SK-N-MC (cell line): ENCODE data around the gene OPCML.

Source experiments
- DNase-seq: peaks from one replicate; pipeline ENCODE4 v3.0.0-alpha.2; 2011; ENCODE audit warnings: low read depth, low spot score
- H3K27ac ChIP-seq: fragments of 200-600 bp; sonication (generic); 2 replicates; pipeline ENCODE4 v1.5.1; 2016; ENCODE audit warnings: mixed run types
- H3K36me3 ChIP-seq: fragments of 200-600 bp; sonication (generic); 2 replicates; pipeline ENCODE4 v1.6.1; 2017; ENCODE audit warnings: antibody characterized with exemption, low read length, mixed read lengths; ENCODE audit not compliant: insufficient read depth
- H3K4me3 ChIP-seq: fragments of 200-600 bp; sonication (generic); 2 replicates; pipeline ENCODE4 v1.5.1; 2016
- H3K9ac ChIP-seq: fragments of 200-600 bp; sonication (generic); 2 replicates; pipeline ENCODE4 v1.8.0; 2017; ENCODE audit warnings: mixed run types, mixed read lengths; ENCODE audit not compliant: insufficient read length
- H3K9me3 ChIP-seq: fragments of 200-600 bp; sonication (generic); 2 replicates; pipeline ENCODE4 v1.6.1; 2017; ENCODE audit warnings: low read depth, mild to moderate bottlenecking, antibody characterized with exemption, low read length, moderate library complexity, mixed read lengths
- EZH2 ChIP-seq: fragments of 200-600 bp; sonication (generic); IDR thresholded peaks from one replicate; pipeline ENCODE4 v1.6.1; 2017; ENCODE audit warnings: antibody characterized with exemption
- FOXP2 ChIP-seq: optimal IDR thresholded peaks from 2 replicates; pipeline ENCODE3; 2011; ENCODE audit warnings: mild to moderate bottlenecking, moderate library complexity; ENCODE audit not compliant: insufficient read depth; ENCODE audit errors: extremely low read length, control extremely low read depth
- POLR2AphosphoS5 ChIP-seq: IDR thresholded peaks from 2 replicates; pipeline ENCODE4 v1.6.1; 2012; ENCODE audit warnings: mild to moderate bottlenecking, low read depth, low read length, borderline replicate concordance

The OPCML gene

GRCh38 chr11:133064961-133065360, 467.3 kb downstream of the OPCML start:
- no peak overlapping the region for H3K27ac ChIP-seq
- no peaks in the 10 kb centered on the region for H3K9me3 ChIP-seq
- H3K9ac ChIP-seq, result peak overlapping the region; percentile 55
- H3K36me3 ChIP-seq, result no peaks in the 10 kb centered on the region
- peak overlapping the region; percentile 76 for H3K4me3 ChIP-seq
- no peak for DNase-seq
- no peak for TF ChIP-seq POLR2AphosphoS5
- TF ChIP-seq EZH2, result no peak
- no peak for TF ChIP-seq FOXP2

GRCh38 chr11:133064152-133064877, 468.0 kb downstream of the OPCML start:
- Histone ChIP-seq H3K27ac (no peak overlapping the region), H3K9ac (peak overlapping the region; percentile 55), H3K4me3 (peak overlapping the region; percentile 76)

GRCh38 chr11:133058501-133058900, 473.8 kb downstream of the OPCML start:
- TF ChIP-seq EZH2, result no peak
- no peak for TF ChIP-seq FOXP2
- TF ChIP-seq POLR2AphosphoS5, result no peak
- DNase-seq, result no peak

More at GRCh38 chr11:133064152-133064877, 468.0 kb downstream of the OPCML start:
- no peak for DNase-seq
- TF ChIP-seq POLR2AphosphoS5, result peak; percentile 29; the same call in 1 of the 2 replicates
- TF ChIP-seq FOXP2, result no peak
- Histone ChIP-seq H3K9me3 (no peaks in the 10 kb centered on the region), H3K36me3 (no peaks in the 10 kb centered on the region)

GRCh38 chr11:133053124-133053776, 479.1 kb downstream of the OPCML start:
- no peaks in the 10 kb centered on the region for H3K9me3 ChIP-seq
- H3K36me3 ChIP-seq, result no peaks in the 10 kb centered on the region
- no peak for DNase-seq
- H3K27ac ChIP-seq, result no peak overlapping the region
- no peak for TF ChIP-seq FOXP2
- TF ChIP-seq EZH2, result no peak
- no peak for TF ChIP-seq POLR2AphosphoS5
- no peak overlapping the region for H3K9ac ChIP-seq
- no peak overlapping the region for H3K4me3 ChIP-seq

More at GRCh38 chr11:133058501-133058900, 473.8 kb downstream of the OPCML start:
- Histone ChIP-seq H3K36me3 (no peaks in the 10 kb centered on the region), H3K4me3 (no peak overlapping the region), H3K27ac (no peak overlapping the region), H3K9ac (no peak overlapping the region), H3K9me3 (no peaks in the 10 kb centered on the region)

GRCh38 chr11:133052537-133052936, 479.8 kb downstream of the OPCML start:
- Histone ChIP-seq H3K4me3 (no peak overlapping the region), H3K36me3 (no peaks in the 10 kb centered on the region), H3K9ac (no peak overlapping the region), H3K9me3 (no peaks in the 10 kb centered on the region), H3K27ac (no peak overlapping the region)
- DNase-seq, result no peak
- no peak for TF ChIP-seq EZH2
- no peak for TF ChIP-seq FOXP2
- TF ChIP-seq POLR2AphosphoS5, result no peak

GRCh38 chr11:133049244-133050019, 482.9 kb downstream of the OPCML start:
- no peak for DNase-seq
- TF ChIP-seq EZH2 (no peak), FOXP2 (no peak), POLR2AphosphoS5 (no peak)
- H3K9ac ChIP-seq, result no peak overlapping the region
- no peak overlapping the region for H3K4me3 ChIP-seq
- no peaks in the 10 kb centered on the region for H3K9me3 ChIP-seq
- H3K36me3 ChIP-seq, result no peaks in the 10 kb centered on the region
- no peak overlapping the region for H3K27ac ChIP-seq

- H3K9ac ChIP-seq, result no peak overlapping the region
- no peak for DNase-seq
- no peaks in the 10 kb centered on the region for H3K9me3 ChIP-seq
- no peak overlapping the region for H3K27ac ChIP-seq
- no peak for TF ChIP-seq POLR2AphosphoS5
- no peak for TF ChIP-seq FOXP2
- no peak for TF ChIP-seq EZH2
- no peaks in the 10 kb centered on the region for H3K36me3 ChIP-seq
- H3K4me3 ChIP-seq, result no peak overlapping the region
Observed at GRCh38 chr11:133048270-133048669, 484.0 kb downstream of the OPCML start.

- Histone ChIP-seq H3K9me3 (no peaks in the 10 kb centered on the region), H3K27ac (no peak overlapping the region), H3K4me3 (no peak overlapping the region), H3K9ac (no peak overlapping the region), H3K36me3 (no peaks in the 10 kb centered on the region)
- TF ChIP-seq FOXP2 (no peak), EZH2 (no peak), POLR2AphosphoS5 (no peak)
- DNase-seq, result no peak
Observed at GRCh38 chr11:133047771-133048115, 484.6 kb downstream of the OPCML start.
